HG03159 (cell line): ENCODE measurements around the gene PDPK1.

Experiments
- ATAC-seq: cut with Tn5 transposase; IDR thresholded peaks from one replicate; pipeline ENCODE4 v1.9.1; 2021; ENCODE audit warnings: mild to moderate bottlenecking, moderate library complexity; ENCODE audit not compliant: unreplicated experiment

PDPK1 gene

GRCh38 chr16:2505695-2506094 lies 32.1 kb upstream of the PDPK1 start:
- ATAC-seq = no peak

- peak; percentile 43 for ATAC-seq
Observed at GRCh38 chr16:2507052-2507659, 30.7 kb upstream of the PDPK1 start.

- peak; percentile 3 for ATAC-seq
Observed at GRCh38 chr16:2507665-2508064, 30.2 kb upstream of the PDPK1 start.

- no peak for ATAC-seq
Observed at GRCh38 chr16:2508722-2509400, 29.0 kb upstream of the PDPK1 start.

- no peak for ATAC-seq
Observed at GRCh38 chr16:2511128-2511800, 26.6 kb upstream of the PDPK1 start.

- ATAC-seq = no peak
Observed at GRCh38 chr16:2511996-2512734, 25.7 kb upstream of the PDPK1 start.

- ATAC-seq = no peak
Observed at GRCh38 chr16:2512735-2513404, 25.0 kb upstream of the PDPK1 start.

- peak; percentile 68 for ATAC-seq
Observed at GRCh38 chr16:2513405-2514332, 24.2 kb upstream of the PDPK1 start, which contains the start of gene ATP6V0C. TSS of gene ATP6V0C (plus strand) at chr16:2513952. CDS start at chr16:2514104, 152 bp downstream.

- ATAC-seq = no peak
Observed at GRCh38 chr16:2514333-2515179, 23.3 kb upstream of the PDPK1 start.

GRCh38 chr16:2515180-2515851 lies 22.5 kb upstream of the PDPK1 start:
- ATAC-seq = no peak

- ATAC-seq = no peak
Observed at GRCh38 chr16:2516391-2517240, 21.2 kb upstream of the PDPK1 start.

GRCh38 chr16:2517954-2518605 lies 19.7 kb upstream of the PDPK1 start:
- no peak for ATAC-seq

- no peak for ATAC-seq
Observed at GRCh38 chr16:2518823-2519710, 18.8 kb upstream of the PDPK1 start.

GRCh38 chr16:2519711-2520080 lies 18.1 kb upstream of the PDPK1 start:
- no peak for ATAC-seq

GRCh38 chr16:2520097-2520783 lies 17.6 kb upstream of the PDPK1 start, which contains the start of gene AMDHD2:
TSS of gene AMDHD2 (plus strand) at chr16:2520371. CDS start at chr16:2520459, 88 bp downstream.
- ATAC-seq = peak; percentile 58
